K562 (cell line): ENCODE data around the gene CDC45. TPM values are rescaled to one million over a fixed set of nuclear protein-coding genes. Genes with fewer than 3 reads are reported as not detected.

Source experiments
- ASH1L ChIP-seq: fragments of 450-650 bp; IDR thresholded peaks from 2 replicates; pipeline ENCODE4 v1.6.1; 2018; ENCODE audit warnings: borderline replicate concordance, mild to moderate bottlenecking, low read depth; ENCODE audit not compliant: partially characterized antibody
- ATF4 ChIP-seq: fragments of 450-650 bp; formaldehyde crosslinking; IDR thresholded peaks from 2 replicates; pipeline ENCODE4 v1.4.0; 2022; ENCODE audit warnings: mild to moderate bottlenecking, moderate library complexity
- CEBPZ ChIP-seq: fragments of 150-350 bp; IDR thresholded peaks from 2 replicates; pipeline ENCODE4 v1.6.1; 2014; ENCODE audit warnings: low read depth, mild to moderate bottlenecking, low read length, borderline replicate concordance
- GTF2E2 ChIP-seq: fragments of 200-800 bp; sonication (Bioruptor generic); IDR thresholded peaks from 2 replicates; pipeline ENCODE4 v1.6.1; 2016; ENCODE audit warnings: missing genetic modification characterization, missing compliant biosample characterization
- HMG20A ChIP-seq: fragments of 450-650 bp; formaldehyde crosslinking; conservative IDR thresholded peaks from 2 replicates; pipeline ENCODE4 v1.4.0; 2020; ENCODE audit warnings: mild to moderate bottlenecking, mixed read lengths
- KAT2B ChIP-seq: IDR thresholded peaks from one replicate; pipeline ENCODE4 v1.6.1; 2012; ENCODE audit warnings: low read depth, mild to moderate bottlenecking, control low read depth, inconsistent platforms, low read length, moderate library complexity
- MBD2 ChIP-seq: sonication (generic); IDR thresholded peaks from 2 replicates; pipeline ENCODE4 v1.6.1; 2016; ENCODE audit warnings: low read depth, borderline replicate concordance
- POLR2G ChIP-seq: fragments of 200-400 bp; formaldehyde crosslinking; IDR thresholded peaks from 2 replicates; pipeline ENCODE4 v1.6.1; 2017; ENCODE audit warnings: low read depth, mild to moderate bottlenecking, antibody characterized with exemption, low read length, moderate library complexity
- PTBP1 ChIP-seq: fragments of 200-400 bp; formaldehyde crosslinking; IDR thresholded peaks from 2 replicates; pipeline ENCODE4 v1.6.1; 2017; ENCODE audit warnings: low read depth, low read length
- REST ChIP-seq, 2 experiments: fragments of 450-650 bp; formaldehyde crosslinking in 1 of 2; IDR thresholded peaks; 2 replicates each; pipeline versions ENCODE4 v1.4.0 to v1.6.1; 2014 to 2020; ENCODE audit warnings: mild to moderate bottlenecking in 2 of 2, borderline replicate concordance in 1 of 2, low read depth in 1 of 2
- SMAD1 ChIP-seq: fragments of 150-350 bp; IDR thresholded peaks from 2 replicates; pipeline ENCODE4 v1.6.1; 2014; ENCODE audit warnings: low read length, low read depth; ENCODE audit not compliant: partially characterized antibody
- ZC3H8 ChIP-seq: fragments of 450-650 bp; IDR thresholded peaks from 2 replicates; pipeline ENCODE4 v1.6.1; 2017
- ZNF384 ChIP-seq: IDR thresholded peaks from 2 replicates; pipeline ENCODE4 v1.6.1; 2012; ENCODE audit warnings: low read depth, low read length, improper control_type of control experiment
- polyA plus RNA-seq, 8 experiments: library from polyadenylated mRNA; depleted of rRNA in 4 of 8; stranded (reverse) in 5 of 8; unstranded in 3 of 8; fragments of >200 nt; fragmentation: Nextera tagmentation in 2 of 8; fragmentation: Illumina TruSeq in 1 of 8; extraction: Ambion mirVana in 2 of 8; extraction: Trizol in 1 of 8; gene quantifications; 2 replicates each; pipeline versions ENCODE4 v1.2.1 to v1.2.3, GENCODE V29; 2011 to 2014; ENCODE audit warnings: inconsistent platforms in 1 of 8, missing spikeins in 1 of 8
- total RNA-seq, 7 experiments: library from RNA; depleted of rRNA in 6 of 7; stranded (reverse); fragments of >200 nt in 6 of 7; fragmentation: Illumina TruSeq in 2 of 7; extraction: Trizol in 2 of 7; gene quantifications; 2 replicates each; pipeline versions ENCODE4 v1.2.1 to v1.2.3, GENCODE V29; 2011 to 2021; ENCODE audit warnings: low replicate concordance in 1 of 7

The CDC45 gene
- total and polyA plus RNA-seq, 9 of the 15 experiments (the other 6 are each of a cell fraction or from before 2014, with no cell fraction given), result 251 to 580 (median 410) TPM

- TF ChIP-seq REST (IDR thresholded peaks at IDR 0.05; ENCODE audit: borderline replicate concordance), result no peak
- TF ChIP-seq REST (CRISPR knock-in tag; IDR thresholded peaks at IDR 0.05; ENCODE audit: low read depth), result no peak
- TF ChIP-seq ZNF384, result peak; percentile 97
- TF ChIP-seq PTBP1, result no peak
- no peak for TF ChIP-seq ATF4 (CRISPR knock-in tag)
- no peak for TF ChIP-seq MBD2
- no peak for TF ChIP-seq GTF2E2 (tag)
- TF ChIP-seq POLR2G, result peak; percentile 34; the same call in 1 of the 2 replicates
- no peak for TF ChIP-seq KAT2B
- no peak for TF ChIP-seq ASH1L
- no peak for TF ChIP-seq HMG20A
- TF ChIP-seq CEBPZ, result no peak
- TF ChIP-seq ZC3H8, result no peak
- peak; percentile 28 for TF ChIP-seq SMAD1
- TF ChIP-seq, all 486 proteins: peak for 30
These were observed 9.4 kb downstream of the CDC45 start (continued) for GRCh38 chr22:19488884-19489843.
